SU-DHL-6 (cell line): ENCODE data around the gene PRR35.

Experiments used
- H2AFZ ChIP-seq: fragments of 200-600 bp; sonication (generic); 2 replicates; pipeline ENCODE4 v1.6.1; 2014; ENCODE audit warnings: low read depth, mild to moderate bottlenecking, moderate library complexity, mixed read lengths, antibody characterized with exemption, low read length; ENCODE audit not compliant: severe bottlenecking
- H3F3A ChIP-seq: fragments of 200-600 bp; shearing (Covaris generic); 2 replicates; pipeline ENCODE4 v1.6.0; 2016; ENCODE audit warnings: antibody characterized with exemption, mild to moderate bottlenecking; ENCODE audit not compliant: insufficient read depth
- H3K27ac ChIP-seq: fragments of 200-600 bp; sonication (generic); 2 replicates; pipeline ENCODE4 v1.5.1; 2016; ENCODE audit warnings: low read depth, mild to moderate bottlenecking, low read length, moderate library complexity, mixed read lengths
- H3K27me3 ChIP-seq: fragments of 200-600 bp; sonication (generic), shearing (Covaris generic); 2 replicates; pipeline ENCODE4 v1.6.0; 2014; ENCODE audit warnings: mild to moderate bottlenecking, low read length
- H3K36me3 ChIP-seq: fragments of 200-600 bp; sonication (generic); 2 replicates; pipeline ENCODE4 v1.6.1; 2014; ENCODE audit warnings: mild to moderate bottlenecking, low read length, mixed read lengths
- H3K4me2 ChIP-seq: fragments of 300-600, 200-600 bp; shearing (Covaris generic), sonication (generic); 2 replicates; pipeline ENCODE4 v1.6.0; 2014; ENCODE audit warnings: low read length, low read depth, mild to moderate bottlenecking; ENCODE audit not compliant: poor library complexity, severe bottlenecking
- H3K4me3 ChIP-seq: fragments of 200-600 bp; sonication (generic); 2 replicates; pipeline ENCODE4 v1.5.1; 2014; ENCODE audit warnings: antibody characterized with exemption, low read length, mild to moderate bottlenecking, mixed read lengths; ENCODE audit not compliant: insufficient read depth, poor library complexity, severe bottlenecking
- H3K79me2 ChIP-seq: fragments of 200-600 bp; sonication (generic); 2 replicates; pipeline ENCODE4 v1.6.1; 2014; ENCODE audit warnings: mild to moderate bottlenecking, low read length, moderate library complexity; ENCODE audit not compliant: insufficient read depth
- H3K9ac ChIP-seq: fragments of 200-600 bp; sonication (generic); 2 replicates; pipeline ENCODE4 v1.7.0; 2014; ENCODE audit warnings: mild to moderate bottlenecking, low read length
- H3K9me2 ChIP-seq: fragments of 200-600 bp; sonication (generic); replicated peaks from 2 replicates; pipeline ENCODE4 v1.6.1; 2014; ENCODE audit warnings: low read length; ENCODE audit not compliant: insufficient read depth
- H3K9me3 ChIP-seq: fragments of 200-600 bp; sonication (generic); 2 replicates; pipeline ENCODE4 v1.6.1; 2014; ENCODE audit warnings: low read length, mixed read lengths; ENCODE audit not compliant: insufficient read depth
- H4K20me1 ChIP-seq: fragments of 200-600 bp; sonication (generic); 2 replicates; pipeline ENCODE4 v1.6.1; 2014; ENCODE audit warnings: low read depth, mild to moderate bottlenecking, antibody characterized with exemption, low read length, moderate library complexity, mixed read lengths
- EZH2phosphoT487 ChIP-seq: fragments of 200-600 bp; sonication (generic), shearing (Covaris generic); conservative IDR thresholded peaks from 2 replicates; pipeline ENCODE4 v1.6.1; 2018; ENCODE audit warnings: mild to moderate bottlenecking, antibody characterized with exemption, low read length, moderate library complexity, mixed read lengths
- TF ChIP-seq, protein P1 (sequence below): fragments of 200-600 bp; sonication (generic); IDR thresholded peaks from one replicate; pipeline ENCODE4 v1.5.1; 2017; ENCODE audit warnings: antibody characterized with exemption, mild to moderate bottlenecking, low read length, moderate library complexity; ENCODE audit not compliant: insufficient read depth, poor library complexity, severe bottlenecking

The PRR35 gene

DNA sequence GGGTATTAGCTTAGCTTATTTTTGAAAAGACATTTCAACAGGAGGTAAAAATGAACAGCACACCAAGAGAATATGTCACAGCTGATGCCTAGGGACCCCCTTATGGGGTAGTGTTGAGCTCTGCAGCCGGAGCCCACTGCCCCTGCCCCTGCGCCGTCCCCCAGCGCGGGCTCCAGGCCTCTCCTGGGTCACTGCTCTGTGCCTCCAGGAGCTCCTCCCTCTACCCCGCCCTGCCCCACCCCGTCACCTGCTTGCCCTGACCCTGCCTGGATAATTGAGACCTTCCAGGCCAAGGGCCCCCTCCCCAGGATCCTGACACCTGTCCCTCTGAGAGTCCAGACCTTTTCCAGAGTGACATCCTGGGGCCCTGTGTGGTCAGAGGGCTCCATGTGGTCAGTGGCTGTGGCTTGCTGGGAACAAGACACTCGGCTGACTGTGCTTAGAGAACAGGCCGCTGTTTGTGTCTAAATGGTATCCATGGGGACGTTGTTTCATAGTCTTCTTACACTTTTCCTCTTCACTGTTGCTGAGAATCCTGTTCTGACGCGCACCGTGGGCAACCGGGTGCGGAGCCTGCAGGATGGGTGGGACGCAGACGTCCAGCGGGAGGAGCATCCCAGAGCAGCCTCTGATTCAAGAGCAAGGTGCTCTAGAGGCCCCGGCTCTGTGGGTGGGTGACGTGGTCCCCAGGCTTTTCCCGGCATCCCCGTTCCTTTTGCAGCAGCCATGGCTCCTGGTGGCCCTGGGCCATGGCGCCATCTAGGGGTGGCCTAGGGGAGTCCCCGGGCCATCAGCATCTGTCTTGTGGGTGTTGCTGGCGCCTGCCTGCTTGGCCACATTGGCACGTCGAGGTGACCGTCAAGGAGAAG, 50.6 kb downstream of the PRR35 start:
- TF ChIP-seq EZH2phosphoT487: no peak
- TF ChIP-seq, protein P1, sequence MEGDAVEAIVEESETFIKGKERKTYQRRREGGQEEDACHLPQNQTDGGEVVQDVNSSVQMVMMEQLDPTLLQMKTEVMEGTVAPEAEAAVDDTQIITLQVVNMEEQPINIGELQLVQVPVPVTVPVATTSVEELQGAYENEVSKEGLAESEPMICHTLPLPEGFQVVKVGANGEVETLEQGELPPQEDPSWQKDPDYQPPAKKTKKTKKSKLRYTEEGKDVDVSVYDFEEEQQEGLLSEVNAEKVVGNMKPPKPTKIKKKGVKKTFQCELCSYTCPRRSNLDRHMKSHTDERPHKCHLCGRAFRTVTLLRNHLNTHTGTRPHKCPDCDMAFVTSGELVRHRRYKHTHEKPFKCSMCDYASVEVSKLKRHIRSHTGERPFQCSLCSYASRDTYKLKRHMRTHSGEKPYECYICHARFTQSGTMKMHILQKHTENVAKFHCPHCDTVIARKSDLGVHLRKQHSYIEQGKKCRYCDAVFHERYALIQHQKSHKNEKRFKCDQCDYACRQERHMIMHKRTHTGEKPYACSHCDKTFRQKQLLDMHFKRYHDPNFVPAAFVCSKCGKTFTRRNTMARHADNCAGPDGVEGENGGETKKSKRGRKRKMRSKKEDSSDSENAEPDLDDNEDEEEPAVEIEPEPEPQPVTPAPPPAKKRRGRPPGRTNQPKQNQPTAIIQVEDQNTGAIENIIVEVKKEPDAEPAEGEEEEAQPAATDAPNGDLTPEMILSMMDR: peak; percentile 35
- Histone ChIP-seq H3K9ac (no peak overlapping the region), H3K27me3 (no peaks in the 10 kb centered on the region), H3F3A (no peaks in the 10 kb centered on the region), H2AFZ (no peak overlapping the region), H3K27ac (no peak overlapping the region), H3K36me3 (no peaks in the 10 kb centered on the region), H3K9me3 (no peaks in the 10 kb centered on the region), H3K4me3 (no peak overlapping the region), H3K9me2 (no peaks in the 10 kb centered on the region), H4K20me1 (no peaks in the 10 kb centered on the region), H3K4me2 (no peak overlapping the region), H3K79me2 (no peaks in the 10 kb centered on the region)

DNA sequence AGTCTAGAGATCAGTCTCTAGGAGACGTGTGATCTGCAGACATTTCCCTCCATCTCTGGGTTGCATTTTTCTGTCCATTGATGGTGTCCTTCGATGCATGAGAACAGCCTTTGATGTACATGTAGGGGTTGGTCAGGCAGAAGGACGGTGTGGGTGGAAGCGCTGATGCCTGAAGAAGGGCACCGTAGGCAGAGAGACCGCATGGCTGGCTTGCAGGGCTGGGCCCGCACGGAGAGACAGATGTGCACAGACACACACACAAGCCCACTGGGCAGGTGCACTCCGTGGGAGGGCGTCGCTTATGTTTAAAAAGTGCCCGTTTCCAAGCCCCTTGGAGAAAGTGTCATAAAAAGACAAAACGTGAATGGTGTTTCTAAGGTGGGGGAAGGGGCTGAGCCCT, 54.9 kb downstream of the PRR35 start:
- no peak overlapping the region for H3K4me2 ChIP-seq
- H3K4me3 ChIP-seq: no peak overlapping the region
- no peaks in the 10 kb centered on the region for H4K20me1 ChIP-seq
- H3F3A ChIP-seq: no peaks in the 10 kb centered on the region
- H3K79me2 ChIP-seq: no peaks in the 10 kb centered on the region
- no peaks in the 10 kb centered on the region for H3K27me3 ChIP-seq
- no peak overlapping the region for H3K9ac ChIP-seq
- TF ChIP-seq, protein P1: no peak
- no peak for TF ChIP-seq EZH2phosphoT487
- H3K9me2 ChIP-seq: no peaks in the 10 kb centered on the region
- H3K27ac ChIP-seq: no peak overlapping the region
- H2AFZ ChIP-seq: no peak overlapping the region
- no peaks in the 10 kb centered on the region for H3K9me3 ChIP-seq
- no peaks in the 10 kb centered on the region for H3K36me3 ChIP-seq
